HEK293 (cell line): ENCODE data around the gene DCTN3.
A peak's percentile ranks its signal among the peaks of the same experiment; 100 is the strongest.

Experiments used
- CTCF ChIA-PET: fragments of 350-600 bp; formaldehyde crosslinking; extraction: SDS; loops from one replicate; lab custom pipeline; 2021; ENCODE audit warnings: antibody characterized with exemption; lab: Yijun Ruan, JAX
- POLR2A ChIA-PET: fragments of 300-600 bp; formaldehyde crosslinking; extraction: SDS; loops from one replicate; lab custom pipeline; 2020; ENCODE audit warnings: antibody characterized with exemption, inconsistent platforms; lab: Yijun Ruan, JAX
- H3K27ac ChIP-seq: fragments of 200-500 bp; sonication (Bioruptor generic); 2 replicates; pipeline ENCODE4 v1.5.1; 2014; ENCODE audit warnings: low read depth, low read length, control low read depth, inconsistent platforms; ENCODE audit errors: extremely low read depth
- H3K36me3 ChIP-seq, 2 experiments: fragments of 200-500 bp in 1 of 2; sonication (Bioruptor generic) in 1 of 2; 1 replicate in 1 of 2; 2 replicates in 1 of 2; pipeline ENCODE4 v1.5.1; 2014 to 2017; ENCODE audit warnings: inconsistent platforms in 2 of 2, low read length in 2 of 2; ENCODE audit not compliant: control insufficient read depth in 2 of 2, insufficient read depth in 1 of 2
- H3K4me1 ChIP-seq: fragments of 200-500 bp; sonication (Bioruptor generic); 2 replicates; pipeline ENCODE4 v1.5.1; 2014; ENCODE audit warnings: mild to moderate bottlenecking, low read length, inconsistent platforms; ENCODE audit not compliant: control insufficient read depth, insufficient read depth
- H3K4me3 ChIP-seq: 2 replicates; pipeline ENCODE4 v1.5.1; 2011; ENCODE audit warnings: low read depth, mild to moderate bottlenecking, control low read depth, low read length, moderate library complexity
- H3K9me3 ChIP-seq: fragments of 200-500 bp; sonication (Bioruptor generic); 2 replicates; pipeline ENCODE4 v1.5.1; 2014; ENCODE audit warnings: low read depth, low read length, inconsistent platforms; ENCODE audit not compliant: control insufficient read depth, insufficient read depth
- EGR2 ChIP-seq: fragments of 450-650 bp; formaldehyde crosslinking; IDR thresholded peaks from 2 replicates; pipeline ENCODE4 v1.5.1; 2016; ENCODE audit warnings: low read depth, missing biosample characterization, missing genetic modification characterization
- GLI2 ChIP-seq: fragments of 450-650 bp; formaldehyde crosslinking; IDR thresholded peaks from 2 replicates; pipeline ENCODE4; 2017; ENCODE audit warnings: missing biosample characterization, missing genetic modification characterization, low read depth, borderline replicate concordance
- KLF1 ChIP-seq: fragments of 450-650 bp; formaldehyde crosslinking; IDR thresholded peaks from 2 replicates; pipeline ENCODE4 v1.5.1; 2016; ENCODE audit warnings: missing biosample characterization, missing genetic modification characterization
- KLF7 ChIP-seq: fragments of 450-650 bp; formaldehyde crosslinking; IDR thresholded peaks from 2 replicates; pipeline ENCODE4 v1.5.1; 2016; ENCODE audit warnings: missing biosample characterization, missing genetic modification characterization, borderline replicate concordance
- OSR2 ChIP-seq: fragments of 450-650 bp; formaldehyde crosslinking; IDR thresholded peaks from 2 replicates; pipeline ENCODE4 v1.5.1; 2016; ENCODE audit warnings: missing biosample characterization, missing genetic modification characterization
- PRDM10 ChIP-seq: fragments of 450-650 bp; formaldehyde crosslinking; IDR thresholded peaks from 2 replicates; pipeline ENCODE4 v1.5.1; 2016; ENCODE audit warnings: missing biosample characterization, missing genetic modification characterization
- TRIM28 ChIP-seq: IDR thresholded peaks from 2 replicates; pipeline ENCODE4 v1.6.1; 2011; ENCODE audit warnings: low read length, control low read depth, borderline replicate concordance
- ZBTB17 ChIP-seq: fragments of 450-650 bp; formaldehyde crosslinking; IDR thresholded peaks from 2 replicates; pipeline ENCODE4 v1.5.1; 2016; ENCODE audit warnings: missing biosample characterization, missing genetic modification characterization
- ZBTB20 ChIP-seq: fragments of 450-650 bp; formaldehyde crosslinking; IDR thresholded peaks from 2 replicates; pipeline ENCODE4 v1.5.1; 2016; ENCODE audit warnings: missing biosample characterization, missing genetic modification characterization
- ZBTB48 ChIP-seq: fragments of 450-650 bp; formaldehyde crosslinking; IDR thresholded peaks from 2 replicates; pipeline ENCODE4 v1.5.1; 2016; ENCODE audit warnings: missing biosample characterization, missing genetic modification characterization
- ZBTB8A ChIP-seq: fragments of 450-650 bp; formaldehyde crosslinking; IDR thresholded peaks from 2 replicates; pipeline ENCODE4 v1.5.1; 2016; ENCODE audit warnings: missing biosample characterization, missing genetic modification characterization
- ZNF138 ChIP-seq: fragments of 450-650 bp; formaldehyde crosslinking; IDR thresholded peaks from 2 replicates; pipeline ENCODE4 v1.5.1; 2016; ENCODE audit warnings: missing biosample characterization, missing genetic modification characterization, borderline replicate concordance
- ZNF16 ChIP-seq: fragments of 450-650 bp; formaldehyde crosslinking; IDR thresholded peaks from 2 replicates; pipeline ENCODE4 v1.5.1; 2016; ENCODE audit warnings: low read depth, missing biosample characterization, missing genetic modification characterization
- ZNF211 ChIP-seq: fragments of 450-650 bp; formaldehyde crosslinking; IDR thresholded peaks from 2 replicates; pipeline ENCODE4 v1.5.1; 2016; ENCODE audit warnings: low read depth, missing biosample characterization, missing genetic modification characterization
- ZNF26 ChIP-seq: fragments of 450-650 bp; formaldehyde crosslinking; IDR thresholded peaks from 2 replicates; pipeline ENCODE4 v1.5.1; 2016; ENCODE audit warnings: missing biosample characterization, missing genetic modification characterization
- ZNF302 ChIP-seq: fragments of 450-650 bp; formaldehyde crosslinking; IDR thresholded peaks from 2 replicates; pipeline ENCODE4 v1.5.1; 2016; ENCODE audit warnings: missing biosample characterization, missing genetic modification characterization, low read depth
- ZNF354C ChIP-seq: fragments of 450-650 bp; formaldehyde crosslinking; IDR thresholded peaks from 2 replicates; pipeline ENCODE4 v1.5.1; 2016; ENCODE audit warnings: missing biosample characterization, missing genetic modification characterization, low read depth, borderline replicate concordance
- ZNF398 ChIP-seq: fragments of 450-650 bp; formaldehyde crosslinking; IDR thresholded peaks from 2 replicates; pipeline ENCODE4 v1.5.1; 2017; ENCODE audit warnings: missing biosample characterization, missing genetic modification characterization
- ZNF510 ChIP-seq: fragments of 450-650 bp; formaldehyde crosslinking; IDR thresholded peaks from 2 replicates; pipeline ENCODE4 v1.5.1; 2018; ENCODE audit warnings: mild to moderate bottlenecking, missing genetic modification characterization, missing biosample characterization; ENCODE audit not compliant: insufficient replicate concordance
- ZNF580 ChIP-seq: fragments of 450-650 bp; formaldehyde crosslinking; IDR thresholded peaks from 2 replicates; pipeline ENCODE4 v1.5.1; 2016; ENCODE audit warnings: missing biosample characterization, missing genetic modification characterization
- ZNF629 ChIP-seq: fragments of 450-650 bp; formaldehyde crosslinking; IDR thresholded peaks from 2 replicates; pipeline ENCODE4 v1.5.1; 2017; ENCODE audit warnings: missing biosample characterization, missing genetic modification characterization
- ZNF658 ChIP-seq: fragments of 450-650 bp; formaldehyde crosslinking; IDR thresholded peaks from 2 replicates; pipeline ENCODE4; 2016; ENCODE audit warnings: missing biosample characterization, missing genetic modification characterization
- ZNF670 ChIP-seq: fragments of 450-650 bp; formaldehyde crosslinking; IDR thresholded peaks from 2 replicates; pipeline ENCODE4 v1.5.1; 2016; ENCODE audit warnings: missing biosample characterization, missing genetic modification characterization, low read depth
- ZNF768 ChIP-seq: fragments of 450-650 bp; formaldehyde crosslinking; IDR thresholded peaks from 2 replicates; pipeline ENCODE4 v1.5.1; 2018; ENCODE audit warnings: missing biosample characterization, mild to moderate bottlenecking, missing genetic modification characterization
- ZSCAN16 ChIP-seq: fragments of 450-650 bp; formaldehyde crosslinking; IDR thresholded peaks from 2 replicates; pipeline ENCODE4 v1.5.1; 2016; ENCODE audit warnings: missing biosample characterization, missing genetic modification characterization

DCTN3 gene

GRCh38 chr9:34633166-34633565 lies 12.9 kb upstream of the DCTN3 start:
- ChIA-PET POLR2A (interaction anchor here (0.6 to 7.0 kb wide), 9 partner anchors 13 to 464 kb away, joined by 3 to 90 read pairs (median 4); partner anchors contain the start of genes DCTN3, GALT and RPP25L), CTCF (interaction anchor here (0.6 to 8.3 kb wide), 21 partner anchors 10 to 318 kb away, joined by 3 to 164 read pairs (median 5); partner anchors contain the start of genes DCTN3, GALT, IL11RA and RPP25L)
- Histone ChIP-seq H3K36me3 (peaks cover 0 to 15% of the 10 kb centered on the region in 2 experiments; a peak in 2 of 3 replicates), H3K9me3 (no peaks in the 10 kb centered on the region), H3K27ac (no peak overlapping the region), H3K4me1 (no peaks in the 10 kb centered on the region; the same call in 1 of the 2 replicates), H3K4me3 (no peak overlapping the region)
- TF ChIP-seq ZBTB48 (tag by site-specific recombination) (no peak), ZBTB17 (no peak), ZSCAN16 (no peak), ZNF354C (tag by site-specific recombination) (no peak), ZNF670 (tag by site-specific recombination) (no peak), ZBTB8A (tag by site-specific recombination) (no peak), ZNF658 (tag by site-specific recombination) (no peak), ZNF580 (no peak), OSR2 (tag by site-specific recombination) (no peak), ZNF302 (tag by site-specific recombination) (no peak), ZNF16 (tag by site-specific recombination) (no peak), ZNF211 (no peak), ZNF26 (tag by site-specific recombination) (no peak), ZNF138 (tag by site-specific recombination) (no peak), ZNF510 (tag by site-specific recombination) (no peak), TRIM28 (no peak)
- TF ChIP-seq, all 188 proteins: peak for 0

GRCh38 chr9:34630402-34631154 lies 10.3 kb upstream of the DCTN3 start:
- ChIA-PET POLR2A (no interaction called here), CTCF (interaction anchor here (0.7 to 3.2 kb wide), 7 partner anchors 10 to 227 kb away, joined by 3 to 18 read pairs (median 7); partner anchors contain the start of genes DCTN3 and RPP25L)
- no peaks in the 10 kb centered on the region; the same call in 1 of the 2 replicates for H3K4me1 ChIP-seq
- H3K36me3 ChIP-seq: peaks cover 0 to 10% of the 10 kb centered on the region in 2 experiments; a peak in 2 of 3 replicates
- no peaks in the 10 kb centered on the region for H3K9me3 ChIP-seq
- no peak overlapping the region for H3K27ac ChIP-seq
- H3K4me3 ChIP-seq: no peak overlapping the region
- TF ChIP-seq ZNF629 (no peak), KLF7 (tag by site-specific recombination) (no peak), ZNF398 (tag by site-specific recombination) (0 out of 2 replicates have a peak, but pooled peaks have one; percentile 9), ZBTB20 (tag by site-specific recombination) (no peak), ZNF768 (tag by site-specific recombination) (no peak), PRDM10 (tag by site-specific recombination) (peak; percentile 80), GLI2 (tag by site-specific recombination) (no peak), EGR2 (tag by site-specific recombination) (no peak), ZNF302 (tag by site-specific recombination) (no peak), KLF1 (tag by site-specific recombination) (0 out of 2 replicates have a peak, but pooled peaks have one; percentile 10)
